Measurements from ENCODE around the gene WASHC2C.
"Not testable (repeated sequence)": the region's sequence is repeated elsewhere in the genome, so short reads cannot be mapped to it uniquely, and the experiment has no call there.

The WASHC2C gene

GRCh38 chr10:45812959-45813358 lies 85.9 kb downstream of the WASHC2C start:
- not testable (repeated sequence) for H3K4me1 ChIP-seq (ENCODE audit: control insufficient read depth, insufficient read depth, low read length); H3K27ac ChIP-seq (ENCODE audit: low read length); H3K9ac ChIP-seq (ENCODE audit: low read length in 2 of 2); H3K4me3 ChIP-seq (ENCODE audit: low read length in 2 of 2); H3K9me3 ChIP-seq (ENCODE audit: control insufficient read depth in 2 of 2, low read length in 2 of 2); H3K27me3 ChIP-seq (ENCODE audit: control insufficient read depth in 1 of 2, insufficient read depth in 2 of 2, low read length in 2 of 2); H3K36me3 ChIP-seq (ENCODE audit: control insufficient read depth in 2 of 2, insufficient read depth in 2 of 2, low read length in 2 of 2)

- H3K9me3 ChIP-seq (ENCODE audit: control insufficient read depth in 2 of 2, low read length in 2 of 2); H3K9ac ChIP-seq (ENCODE audit: low read length in 2 of 2); H3K27me3 ChIP-seq (ENCODE audit: control insufficient read depth in 1 of 2, insufficient read depth in 2 of 2, low read length in 2 of 2); H3K27ac ChIP-seq (ENCODE audit: low read length); H3K4me1 ChIP-seq (ENCODE audit: control insufficient read depth, insufficient read depth, low read length); H3K4me3 ChIP-seq (ENCODE audit: low read length in 2 of 2); H3K36me3 ChIP-seq (ENCODE audit: control insufficient read depth in 2 of 2, insufficient read depth in 2 of 2, low read length in 2 of 2): not testable (repeated sequence)
Measured at GRCh38 chr10:45814146-45814545, 87.1 kb downstream of the WASHC2C start.

- H3K27ac ChIP-seq (ENCODE audit: low read length) = no peak overlapping the region
- no peak overlapping the region for H3K9ac ChIP-seq (ENCODE audit: low read length in 2 of 2)
- H3K9me3 ChIP-seq (ENCODE audit: control insufficient read depth in 2 of 2, low read length in 2 of 2) = no peaks in the 10 kb centered on the region
- no peaks in the 10 kb centered on the region for H3K4me1 ChIP-seq (ENCODE audit: control insufficient read depth, insufficient read depth, low read length)
- H3K36me3 ChIP-seq (ENCODE audit: control insufficient read depth in 2 of 2, insufficient read depth in 2 of 2, low read length in 2 of 2) = no peaks in the 10 kb centered on the region
- no peaks in the 10 kb centered on the region for H3K27me3 ChIP-seq (ENCODE audit: control insufficient read depth in 1 of 2, insufficient read depth in 2 of 2, low read length in 2 of 2)
- H3K4me3 ChIP-seq (ENCODE audit: low read length in 2 of 2) = no peak overlapping the region
Measured at GRCh38 chr10:45817130-45817859, 90.2 kb downstream of the WASHC2C start.

GRCh38 chr10:45817912-45818311 lies 90.8 kb downstream of the WASHC2C start:
- no peaks in the 10 kb centered on the region for H3K27me3 ChIP-seq (ENCODE audit: control insufficient read depth in 1 of 2, insufficient read depth in 2 of 2, low read length in 2 of 2)
- no peak overlapping the region for H3K9ac ChIP-seq (ENCODE audit: low read length in 2 of 2)
- no peak overlapping the region for H3K4me3 ChIP-seq (ENCODE audit: low read length in 2 of 2)
- H3K27ac ChIP-seq (ENCODE audit: low read length) = no peak overlapping the region
- H3K36me3 ChIP-seq (ENCODE audit: control insufficient read depth in 2 of 2, insufficient read depth in 2 of 2, low read length in 2 of 2) = no peaks in the 10 kb centered on the region
- no peaks in the 10 kb centered on the region for H3K4me1 ChIP-seq (ENCODE audit: control insufficient read depth, insufficient read depth, low read length)
- H3K9me3 ChIP-seq (ENCODE audit: control insufficient read depth in 2 of 2, low read length in 2 of 2) = no peaks in the 10 kb centered on the region

DNA sequence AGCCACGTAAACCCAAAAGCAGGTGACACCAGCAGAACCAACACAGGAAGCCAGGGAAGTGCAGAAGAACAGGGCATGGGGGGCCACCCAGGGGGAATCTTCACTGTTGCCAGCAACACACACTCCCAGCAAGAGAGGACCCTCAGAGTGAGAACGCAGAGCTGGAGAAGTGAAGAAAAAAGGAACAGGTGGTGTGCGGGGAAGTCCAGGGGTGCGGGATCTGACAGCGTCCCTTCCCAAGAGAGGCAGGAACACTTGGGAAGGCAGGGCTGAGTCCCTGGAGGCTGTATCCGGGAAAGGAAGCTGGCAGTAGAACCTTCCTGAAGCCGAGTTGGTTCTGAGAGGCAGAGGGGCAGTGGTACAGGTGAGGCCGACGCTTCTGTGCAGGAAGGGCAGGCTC lies 92.5 kb downstream of the WASHC2C start:
- H3K36me3 ChIP-seq (ENCODE audit: control insufficient read depth in 2 of 2, insufficient read depth in 2 of 2, low read length in 2 of 2) = no peaks in the 10 kb centered on the region
- H3K4me3 ChIP-seq (ENCODE audit: low read length in 2 of 2) = no peak overlapping the region
- no peaks in the 10 kb centered on the region for H3K4me1 ChIP-seq (ENCODE audit: control insufficient read depth, insufficient read depth, low read length)
- no peak overlapping the region for H3K27ac ChIP-seq (ENCODE audit: low read length)
- H3K9me3 ChIP-seq (ENCODE audit: control insufficient read depth in 2 of 2, low read length in 2 of 2) = no peaks in the 10 kb centered on the region
- no peak overlapping the region for H3K9ac ChIP-seq (ENCODE audit: low read length in 2 of 2)
- no peaks in the 10 kb centered on the region for H3K27me3 ChIP-seq (ENCODE audit: control insufficient read depth in 1 of 2, insufficient read depth in 2 of 2, low read length in 2 of 2)

DNA sequence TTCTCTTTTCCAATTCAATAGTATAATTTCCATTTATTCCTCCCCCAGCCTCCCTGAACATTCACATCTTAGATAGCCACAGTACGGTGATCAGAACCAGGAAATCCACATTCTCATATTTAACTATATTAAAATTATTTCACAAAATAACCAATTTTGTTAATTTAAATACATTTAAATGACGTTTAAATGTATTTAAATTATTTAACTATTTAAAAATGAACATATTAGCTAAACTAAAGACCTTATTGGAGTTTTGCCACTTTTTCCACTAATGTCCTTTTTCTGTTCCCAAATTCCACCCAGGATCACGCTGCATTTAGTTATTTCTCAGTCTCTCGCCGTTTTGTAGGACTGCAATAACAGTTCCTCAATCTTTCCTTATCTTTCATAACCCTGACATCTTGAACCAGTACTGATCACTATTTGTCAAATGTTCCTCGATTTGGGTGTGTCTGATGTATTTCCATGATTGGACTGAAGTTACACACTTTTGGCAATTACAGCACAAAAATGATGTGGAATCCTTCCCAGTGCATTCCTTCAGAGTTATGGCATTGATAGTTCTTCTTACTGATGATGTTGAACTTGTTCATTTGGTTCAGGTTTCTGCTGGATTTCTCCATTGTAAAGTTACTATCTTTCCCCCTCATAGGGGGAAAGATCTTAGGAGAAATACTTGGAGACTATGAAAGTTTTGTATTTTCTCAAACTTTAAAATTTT lies 93.2 kb downstream of the WASHC2C start:
- H3K4me1 ChIP-seq (ENCODE audit: control insufficient read depth, insufficient read depth, low read length); H3K9me3 ChIP-seq (ENCODE audit: control insufficient read depth in 2 of 2, low read length in 2 of 2); H3K36me3 ChIP-seq (ENCODE audit: control insufficient read depth in 2 of 2, insufficient read depth in 2 of 2, low read length in 2 of 2); H3K9ac ChIP-seq (ENCODE audit: low read length in 2 of 2); H3K27ac ChIP-seq (ENCODE audit: low read length); H3K4me3 ChIP-seq (ENCODE audit: low read length in 2 of 2); H3K27me3 ChIP-seq (ENCODE audit: control insufficient read depth in 1 of 2, insufficient read depth in 2 of 2, low read length in 2 of 2): not testable (repeated sequence)

DNA sequence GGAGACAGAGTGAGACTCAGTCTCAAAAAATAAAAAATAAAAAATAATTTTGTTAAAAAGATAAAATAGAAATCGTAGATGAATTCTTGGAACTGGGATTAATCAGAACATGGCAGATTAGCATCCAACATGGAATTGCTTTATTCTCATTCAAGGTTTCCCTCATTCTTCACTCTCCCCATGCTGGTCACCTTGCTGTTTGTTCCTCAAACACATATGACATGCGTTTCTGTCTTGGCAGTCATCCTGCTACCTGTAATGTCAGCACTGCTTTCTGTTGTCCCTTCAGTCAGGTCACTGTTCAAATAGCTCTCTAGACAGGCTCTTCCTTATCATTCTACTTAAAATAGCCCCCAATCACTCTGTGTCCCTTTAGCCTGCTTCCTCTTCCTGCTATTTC lies 95.9 kb downstream of the WASHC2C start:
- not testable (repeated sequence) for H3K9me3 ChIP-seq (ENCODE audit: control insufficient read depth in 2 of 2, low read length in 2 of 2); H3K4me1 ChIP-seq (ENCODE audit: control insufficient read depth, insufficient read depth, low read length); H3K36me3 ChIP-seq (ENCODE audit: control insufficient read depth in 2 of 2, insufficient read depth in 2 of 2, low read length in 2 of 2)

More for the DNA sequence above, 95.9 kb downstream of the WASHC2C start:
- H3K9ac ChIP-seq (ENCODE audit: low read length in 2 of 2); H3K27ac ChIP-seq (ENCODE audit: low read length); H3K4me3 ChIP-seq (ENCODE audit: low read length in 2 of 2); H3K27me3 ChIP-seq (ENCODE audit: control insufficient read depth in 1 of 2, insufficient read depth in 2 of 2, low read length in 2 of 2): not testable (repeated sequence)
